Rectal smooth muscle tissue (tissue), 1 donor: ENCODE data around the gene PANX1.

Experiments used
- H3K27ac ChIP-seq: one replicate; pipeline ENCODE4 v1.7.0; 2013; ENCODE audit warnings: low read depth, low read length, inconsistent platforms
- H3K27me3 ChIP-seq: one replicate; pipeline ENCODE4 v1.7.0; 2013; ENCODE audit warnings: low read length; ENCODE audit not compliant: control insufficient read depth, insufficient read depth
- H3K36me3 ChIP-seq: one replicate; pipeline ENCODE4 v1.7.0; 2013; ENCODE audit warnings: low read length; ENCODE audit not compliant: control insufficient read depth, insufficient read depth
- H3K4me1 ChIP-seq: one replicate; pipeline ENCODE4 v1.7.0; 2013; ENCODE audit warnings: low read length; ENCODE audit not compliant: control insufficient read depth, insufficient read depth
- H3K4me3 ChIP-seq: one replicate; pipeline ENCODE4 v1.7.0; 2013; ENCODE audit warnings: low read length
- H3K9ac ChIP-seq: one replicate; pipeline ENCODE4 v1.7.0; 2013; ENCODE audit warnings: low read length

PANX1 gene

DNA sequence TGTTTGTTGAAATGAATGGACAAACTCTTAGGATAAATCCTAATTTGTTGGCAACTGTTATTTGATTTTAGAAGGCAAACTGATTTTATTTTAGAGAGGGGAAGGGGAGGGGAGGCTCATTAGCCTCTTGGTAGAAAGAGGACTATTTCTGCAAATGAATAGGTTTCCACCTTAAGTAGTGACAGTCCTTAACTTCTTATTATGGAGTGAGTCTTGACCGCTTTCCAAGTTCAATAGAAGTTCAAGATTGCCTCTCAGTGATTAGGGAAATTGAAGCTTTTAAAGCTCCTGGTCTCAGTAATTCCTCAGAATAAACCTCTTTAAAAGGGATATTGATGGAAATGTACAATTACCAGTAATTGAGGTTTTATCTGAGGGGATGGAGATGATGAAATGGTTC, 55.7 kb downstream of the PANX1 start:
- no peak overlapping the region for H3K4me3 ChIP-seq
- no peak overlapping the region for H3K27ac ChIP-seq
- H3K9ac ChIP-seq: no peak overlapping the region
- peaks cover 2% of the 10 kb centered on the region for H3K4me1 ChIP-seq
- H3K36me3 ChIP-seq: peaks cover 4% of the 10 kb centered on the region
- H3K27me3 ChIP-seq: no peaks in the 10 kb centered on the region

DNA sequence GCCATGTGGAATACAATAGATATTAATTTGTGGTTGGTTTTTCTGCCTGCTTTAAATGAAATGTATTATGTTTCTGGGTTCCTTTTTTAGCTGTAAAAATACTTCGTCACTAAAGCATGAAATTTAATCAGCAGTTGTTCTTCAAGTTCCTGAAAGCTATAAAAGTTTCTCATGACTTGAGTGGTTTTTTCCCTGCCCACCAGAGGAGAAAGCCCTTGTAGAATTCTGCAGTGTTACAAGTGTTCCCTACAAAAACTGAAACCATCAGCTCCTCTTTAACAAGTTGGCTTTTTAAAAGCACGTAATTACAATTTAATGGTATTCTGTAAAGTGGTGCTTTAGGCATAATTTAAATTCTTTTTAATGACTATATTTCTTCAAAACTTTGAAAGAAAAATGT, 56.2 kb downstream of the PANX1 start:
- H3K27me3 ChIP-seq: no peaks in the 10 kb centered on the region
- H3K4me1 ChIP-seq: peaks cover 2% of the 10 kb centered on the region
- H3K9ac ChIP-seq: no peak overlapping the region
- no peak overlapping the region for H3K27ac ChIP-seq
- H3K36me3 ChIP-seq: no peaks in the 10 kb centered on the region
- H3K4me3 ChIP-seq: no peak overlapping the region

DNA sequence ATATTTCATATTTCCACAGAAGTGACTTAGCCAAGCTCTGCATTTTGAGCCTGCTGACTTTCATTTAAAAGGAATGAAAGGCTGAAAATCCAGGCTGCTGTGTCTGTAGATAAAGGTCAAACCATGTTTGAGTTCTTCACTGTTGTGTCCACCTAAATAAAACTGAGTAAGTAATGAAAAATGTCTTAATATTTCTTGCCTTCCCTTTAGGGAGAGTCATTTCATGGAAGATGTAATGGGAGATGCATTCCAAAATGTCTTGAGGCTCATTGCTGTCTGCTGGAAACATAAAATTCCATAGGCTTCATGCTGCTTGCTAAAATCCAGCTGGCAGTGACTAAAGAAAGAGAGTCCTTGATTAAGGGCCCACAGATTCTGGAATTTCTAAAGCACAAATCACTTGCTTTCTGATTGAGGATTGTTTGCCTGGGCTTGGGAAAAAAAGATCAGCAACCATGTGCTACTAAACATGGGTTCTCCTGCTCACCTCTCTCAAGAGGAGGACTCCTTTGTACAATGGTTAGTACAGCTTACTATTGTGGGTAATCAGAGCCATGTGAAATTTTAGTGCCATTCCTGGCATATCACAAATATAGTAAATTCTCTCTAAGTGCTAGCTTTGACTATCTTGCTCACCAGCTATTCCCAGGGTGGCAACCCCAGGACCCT, 56.9 kb downstream of the PANX1 start:
- H3K36me3 ChIP-seq: no peaks in the 10 kb centered on the region
- H3K27me3 ChIP-seq: no peaks in the 10 kb centered on the region
- H3K9ac ChIP-seq: no peak overlapping the region
- H3K27ac ChIP-seq: no peak overlapping the region
- H3K4me3 ChIP-seq: no peak overlapping the region
- H3K4me1 ChIP-seq: peaks cover 2% of the 10 kb centered on the region

DNA sequence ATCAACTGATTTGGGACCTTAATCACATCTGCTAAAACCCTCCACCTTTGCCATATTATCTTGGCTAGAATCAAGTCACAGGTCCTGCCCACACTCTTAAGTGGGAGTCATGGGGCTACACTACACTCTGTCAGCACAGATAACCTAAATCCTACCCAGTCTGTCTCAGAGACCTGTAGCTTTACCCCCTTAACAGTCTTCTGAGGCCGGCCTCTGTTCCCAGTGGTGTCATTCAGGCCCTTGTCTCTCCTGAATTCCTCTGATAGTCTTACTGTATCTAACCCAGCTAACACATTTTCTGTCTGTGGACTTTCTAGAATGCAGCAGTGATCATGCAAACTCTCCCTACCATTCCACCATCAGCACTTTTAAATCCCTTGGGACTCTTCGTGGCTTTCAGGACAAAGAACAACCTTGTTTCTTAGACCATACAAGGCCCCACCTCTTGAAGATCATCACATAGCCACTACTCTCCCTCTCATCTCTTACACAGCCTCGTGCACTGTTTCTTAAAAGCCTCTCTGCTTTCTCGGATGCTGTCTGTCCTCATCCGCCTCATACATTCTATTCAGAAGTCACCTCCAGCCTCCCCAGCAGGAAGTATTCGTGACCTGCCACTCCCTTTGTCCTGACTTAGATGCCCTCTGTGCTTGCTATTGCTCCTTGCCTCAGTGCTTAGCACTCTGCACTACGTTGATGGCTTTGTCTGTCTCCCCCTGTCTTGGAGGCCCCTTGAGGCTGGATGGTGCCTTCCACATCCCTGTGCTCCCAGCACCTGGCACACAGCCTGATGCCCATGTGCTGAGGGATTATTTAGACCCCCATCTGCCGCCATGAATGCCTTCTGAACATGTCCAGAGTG, 57.9 kb downstream of the PANX1 start:
- Histone ChIP-seq H3K9ac (no peak overlapping the region), H3K27me3 (no peaks in the 10 kb centered on the region), H3K36me3 (no peaks in the 10 kb centered on the region), H3K4me1 (peaks cover 2% of the 10 kb centered on the region), H3K27ac (no peak overlapping the region), H3K4me3 (no peak overlapping the region)

DNA sequence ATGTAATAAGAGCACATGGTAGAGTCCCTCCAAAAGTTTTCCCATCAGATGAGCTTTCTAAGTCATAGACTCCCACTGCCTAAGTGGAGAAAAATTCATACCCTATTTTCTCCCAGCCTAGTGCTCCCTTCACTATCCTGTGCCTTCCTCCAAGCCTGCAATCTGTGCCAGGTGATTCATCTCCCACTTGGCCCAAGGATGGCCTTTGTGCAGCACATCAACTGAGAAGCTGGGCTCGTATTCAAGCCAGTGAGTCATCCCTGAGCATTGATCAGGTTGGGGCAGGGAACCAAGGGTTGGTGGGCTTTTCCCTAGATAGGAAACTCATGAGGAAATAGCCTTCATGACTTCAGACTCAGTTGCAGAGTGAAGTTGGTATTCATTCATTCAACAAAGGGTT, 64.6 kb downstream of the PANX1 start:
- H3K27ac ChIP-seq: no peak overlapping the region
- no peak overlapping the region for H3K9ac ChIP-seq
- H3K4me3 ChIP-seq: no peak overlapping the region
- H3K36me3 ChIP-seq: no peaks in the 10 kb centered on the region
- no peaks in the 10 kb centered on the region for H3K27me3 ChIP-seq
- H3K4me1 ChIP-seq: no peaks in the 10 kb centered on the region

DNA sequence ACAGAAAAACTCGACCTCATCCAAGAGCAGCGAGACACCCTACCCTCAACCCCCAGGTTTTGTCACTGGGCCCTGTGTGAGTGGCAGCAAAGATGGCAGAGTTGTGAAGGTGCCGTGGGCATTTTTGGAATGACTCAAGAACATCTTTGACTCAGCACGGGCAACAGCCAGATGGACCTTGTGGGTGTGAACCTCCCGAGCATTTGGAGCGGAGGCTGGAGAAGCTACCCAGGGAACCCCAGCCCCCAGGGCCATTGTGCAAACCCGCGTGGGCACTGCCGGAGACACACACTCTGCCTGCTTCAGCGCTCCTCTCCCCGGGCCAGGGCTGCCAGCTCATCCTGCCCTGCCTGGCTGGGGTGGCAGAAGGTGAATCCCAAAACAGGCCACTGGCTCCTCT, 66.1 kb downstream of the PANX1 start:
- H3K36me3 ChIP-seq: no peaks in the 10 kb centered on the region
- no peak overlapping the region for H3K4me3 ChIP-seq
- no peak overlapping the region for H3K9ac ChIP-seq
- no peak overlapping the region for H3K27ac ChIP-seq
- H3K4me1 ChIP-seq: no peaks in the 10 kb centered on the region
- no peaks in the 10 kb centered on the region for H3K27me3 ChIP-seq

DNA sequence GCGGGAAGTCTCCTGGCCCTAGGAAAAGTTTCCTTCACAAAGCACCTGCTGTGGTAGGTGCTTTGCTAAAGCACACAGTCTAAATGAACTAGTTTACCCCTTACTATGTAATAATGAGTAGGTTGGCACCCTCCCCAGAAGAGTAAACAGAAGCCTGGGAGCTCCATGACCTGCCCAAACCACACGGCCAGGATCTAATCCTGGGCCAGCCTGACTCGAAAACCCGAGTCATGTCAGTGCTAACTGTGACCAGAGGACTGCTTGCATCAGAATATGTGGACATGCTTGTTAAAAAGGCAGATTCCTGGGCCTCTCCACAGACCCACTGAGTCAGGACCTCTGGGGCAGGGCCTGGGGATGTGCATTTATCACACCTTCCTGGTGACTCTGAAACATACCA, 67.7 kb downstream of the PANX1 start:
- H3K27me3 ChIP-seq: no peaks in the 10 kb centered on the region
- no peak overlapping the region for H3K27ac ChIP-seq
- no peak overlapping the region for H3K9ac ChIP-seq

DNA sequence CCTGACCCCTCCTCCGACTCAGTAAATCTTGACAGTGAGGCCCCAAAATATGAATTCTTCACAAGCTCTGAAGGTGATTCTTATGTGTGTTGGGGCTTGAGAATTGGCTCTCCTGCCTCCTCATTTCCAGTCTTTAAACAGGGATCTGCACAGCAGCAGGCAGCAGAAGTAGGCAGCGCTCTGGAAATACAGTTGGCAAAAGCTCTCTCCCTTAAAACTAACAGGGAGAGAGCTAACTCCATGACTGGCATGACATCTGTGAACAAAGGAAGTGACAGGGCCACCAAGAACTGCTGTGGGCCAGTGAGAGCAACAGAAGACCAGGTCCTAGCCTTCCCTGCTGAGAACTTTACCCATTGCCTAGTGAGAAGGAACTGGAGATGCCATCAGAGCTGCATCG, 70.1 kb downstream of the PANX1 start:
- Histone ChIP-seq H3K4me3 (no peak overlapping the region), H3K27ac (no peak overlapping the region), H3K27me3 (no peaks in the 10 kb centered on the region), H3K9ac (no peak overlapping the region), H3K36me3 (no peaks in the 10 kb centered on the region), H3K4me1 (no peaks in the 10 kb centered on the region)

More for the DNA sequence above, 67.7 kb downstream of the PANX1 start:
- Histone ChIP-seq H3K36me3 (no peaks in the 10 kb centered on the region), H3K4me1 (no peaks in the 10 kb centered on the region), H3K4me3 (no peak overlapping the region)

DNA sequence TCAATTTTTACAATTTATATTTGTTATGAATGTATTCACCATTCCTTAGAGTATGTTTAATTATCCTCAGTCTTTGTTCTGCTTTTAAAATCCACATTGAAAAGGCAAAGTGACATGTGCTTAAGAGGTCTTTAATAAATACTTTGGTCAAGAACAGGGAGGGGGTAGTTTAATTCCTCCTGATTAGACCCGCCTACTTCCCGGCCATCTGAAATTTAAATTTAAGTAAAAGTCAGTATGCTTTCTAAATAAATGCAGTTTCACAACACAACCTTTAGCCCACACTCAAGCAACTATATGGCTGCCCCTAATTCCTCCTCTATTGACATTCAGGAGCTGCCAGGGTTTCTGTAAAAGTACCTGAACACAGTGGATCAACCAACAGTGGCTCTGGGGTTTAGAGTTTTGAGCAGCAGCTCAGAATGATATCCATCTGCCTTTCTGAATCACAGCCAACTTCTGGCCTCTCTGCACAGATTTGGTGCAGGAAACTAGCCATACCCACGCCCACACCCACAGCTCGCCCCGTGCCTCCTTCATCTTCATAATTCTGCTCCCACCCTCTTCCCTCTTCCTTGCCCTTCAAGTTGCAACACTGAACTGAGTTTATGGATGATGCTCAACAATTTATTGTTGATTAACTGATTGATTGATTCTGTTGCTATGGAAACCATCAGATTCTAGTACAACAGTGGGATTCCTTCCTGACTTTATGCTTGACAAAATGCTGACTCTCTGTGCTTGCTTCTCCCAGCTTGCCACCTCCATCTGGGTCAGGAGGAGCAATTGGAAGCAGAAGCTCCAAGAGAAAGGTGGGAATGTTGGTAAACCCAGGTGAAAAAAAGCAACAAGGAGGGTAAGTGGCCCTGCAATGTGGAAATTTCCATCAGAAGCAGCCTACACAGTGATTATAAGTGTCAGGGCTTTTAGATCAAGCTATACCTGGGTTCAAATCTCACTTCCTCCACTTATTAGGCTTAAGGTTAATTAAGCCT, 70.8 kb downstream of the PANX1 start:
- Histone ChIP-seq H3K27ac (no peak overlapping the region), H3K9ac (no peak overlapping the region), H3K36me3 (no peaks in the 10 kb centered on the region), H3K4me3 (no peak overlapping the region), H3K4me1 (no peaks in the 10 kb centered on the region), H3K27me3 (no peaks in the 10 kb centered on the region)

DNA sequence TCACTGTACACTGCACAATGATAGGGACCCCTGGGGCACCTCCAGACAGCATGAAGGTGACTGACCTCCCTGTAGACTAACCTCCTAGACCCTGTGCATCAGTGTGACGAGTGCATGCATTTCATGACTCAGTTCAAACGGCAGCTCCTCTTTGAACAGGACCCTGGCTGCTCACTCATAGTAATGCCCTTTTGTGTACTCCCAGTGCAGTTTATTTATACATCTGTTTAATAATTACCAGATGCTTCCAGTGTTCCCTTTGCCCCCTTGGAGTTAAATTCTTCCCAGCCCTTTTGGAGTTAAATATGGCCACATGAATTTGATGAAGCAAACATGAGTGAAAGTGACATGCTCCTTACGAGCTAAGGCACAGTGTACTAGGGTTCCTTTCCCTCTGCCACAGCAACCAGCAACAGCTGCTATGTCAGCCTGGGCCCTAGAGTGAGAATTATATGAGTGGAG, 72.4 kb downstream of the PANX1 start:
- Histone ChIP-seq H3K27ac (no peak overlapping the region), H3K4me3 (no peak overlapping the region)

DNA sequence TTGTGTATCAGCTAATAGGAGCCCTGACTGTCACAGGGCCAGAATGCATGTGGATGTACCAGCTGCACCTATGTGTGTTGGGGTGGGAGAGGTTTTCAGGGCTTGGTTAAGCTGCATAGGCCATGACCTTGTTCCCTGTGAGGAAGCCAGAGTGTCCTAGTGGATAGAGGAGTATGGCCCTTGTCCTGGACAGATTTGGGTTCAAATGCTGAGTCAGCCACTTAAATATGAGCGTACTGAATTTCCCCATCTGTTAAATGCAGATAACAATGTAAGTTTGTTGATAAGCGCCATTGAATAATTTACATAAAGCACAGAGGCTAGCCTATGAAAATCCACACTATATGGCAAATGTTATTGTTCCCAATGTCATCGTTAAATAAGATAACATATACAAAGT, 74.4 kb downstream of the PANX1 start:
- Histone ChIP-seq H3K27ac (no peak overlapping the region), H3K9ac (no peak overlapping the region), H3K27me3 (no peaks in the 10 kb centered on the region), H3K4me3 (no peak overlapping the region), H3K4me1 (no peaks in the 10 kb centered on the region), H3K36me3 (no peaks in the 10 kb centered on the region)

More for the DNA sequence above, 72.4 kb downstream of the PANX1 start:
- no peaks in the 10 kb centered on the region for H3K36me3 ChIP-seq
- H3K9ac ChIP-seq: no peak overlapping the region
- H3K4me1 ChIP-seq: no peaks in the 10 kb centered on the region
- H3K27me3 ChIP-seq: no peaks in the 10 kb centered on the region

DNA sequence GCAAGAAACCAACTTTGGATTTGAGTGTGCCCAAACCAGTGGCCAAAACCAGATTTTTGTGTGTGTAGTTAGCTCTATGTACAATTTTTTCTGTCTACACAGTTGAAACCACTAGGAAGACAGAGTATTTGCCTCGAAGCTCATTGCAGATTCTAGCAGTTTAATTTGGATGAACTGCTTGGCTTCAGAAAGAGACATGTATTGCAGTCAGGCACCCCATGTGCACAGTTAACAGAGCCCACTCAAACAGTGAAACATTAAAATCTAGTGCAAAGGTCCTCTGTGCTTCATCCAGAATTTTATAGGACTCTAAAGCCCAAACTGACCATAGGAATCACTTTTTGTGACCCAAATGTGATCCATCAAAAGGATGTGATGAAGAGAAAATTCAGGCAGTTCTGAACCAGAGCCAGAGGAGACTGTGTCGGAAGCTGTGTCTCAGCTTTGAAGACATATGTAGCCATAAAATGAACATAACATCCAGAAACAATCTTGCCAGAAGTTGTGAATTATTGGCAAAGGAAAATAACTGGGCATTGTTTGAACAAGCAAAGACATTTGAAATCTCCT, 82.7 kb downstream of the PANX1 start:
- Histone ChIP-seq H3K4me1 (no peaks in the 10 kb centered on the region), H3K27me3 (no peaks in the 10 kb centered on the region), H3K4me3 (no peak overlapping the region), H3K27ac (no peak overlapping the region), H3K36me3 (no peaks in the 10 kb centered on the region), H3K9ac (no peak overlapping the region)
